ENCODE results near the gene ATP2A1. TPM values are rescaled to one million over a fixed set of nuclear protein-coding genes. Genes with fewer than 3 reads are reported as not detected.
A peak's percentile ranks its signal among the peaks of the same experiment; 100 is the strongest.

Gene ATP2A1
- polyA plus RNA-seq, 2 of the 4 experiments (the other 2 are of a cell fraction), result 0.96 to 5.2 TPM

- Histone ChIP-seq H3K4me2 (no peak overlapping the region), H3K4me1 (no peaks in the 10 kb centered on the region), H3K27ac (no peak overlapping the region), H3K9me3 (no peaks in the 10 kb centered on the region), H3K4me3 (no peak overlapping the region)
- no peak for FAIRE-seq
- 85% methylated on average over 4 of the region's 4 CpGs for WGBS (ENCODE audit: missing lambda C conversion rate)
- ATAC-seq, result no peak
- no peak for DNase-seq (ENCODE audit: low read depth in 1 of 2, low spot score in 1 of 2)
- TF ChIP-seq NFE2L2 (conservative IDR thresholded peaks at IDR 0.05; ENCODE audit: low read length) (no peak), REST (IDR thresholded peaks at IDR 0.05) (no peak), MAFK (IDR thresholded peaks at IDR 0.05; ENCODE audit: partially characterized antibody) (no peak), CHD4 (IDR thresholded peaks at IDR 0.05; ENCODE audit: borderline replicate concordance) (no peak)
- ChIA-PET CTCF (interaction anchor here (1.2 to 13.3 kb wide), 3 partner anchors 9 to 121 kb away, joined by 3 to 92 read pairs (median 6); no protein-coding TSS in a partner anchor), POLR2A (no interaction called here)
Observed at GRCh38 chr16:28935346-28935745, 57.1 kb downstream of the ATP2A1 start.

GRCh38 chr16:28935924-28936783, 57.9 kb downstream of the ATP2A1 start:
- POLR2A ChIA-PET, result no interaction called here

GRCh38 chr16:28936784-28937155, 58.5 kb downstream of the ATP2A1 start:
- WGBS (ENCODE audit: missing lambda C conversion rate), result 87% methylated on average over 23 of the region's 26 CpGs
- no peak overlapping the region for H3K27ac ChIP-seq
- DNase-seq (ENCODE audit: low read depth in 1 of 2, low spot score in 1 of 2) (no peak), ATAC-seq (no peak), FAIRE-seq (no peak)
- TF ChIP-seq KDM1A (IDR thresholded peaks at IDR 0.05; ENCODE audit: low read depth), result no peak
- no peak for TF ChIP-seq ESRRA (IDR thresholded peaks at IDR 0.05; ENCODE audit: borderline replicate concordance, low read length)
- no peak for TF ChIP-seq MAZ (IDR thresholded peaks at IDR 0.05; ENCODE audit: borderline replicate concordance, low read depth, low read length)
- TF ChIP-seq BCL3 (IDR thresholded peaks at IDR 0.05), result no peak
- H3K9me3 ChIP-seq, result no peaks in the 10 kb centered on the region
- ChIA-PET POLR2A (no interaction called here), CTCF (interaction anchor here (2.4 to 13.3 kb wide), 2 partner anchors 8 to 37 kb away, joined by 6 to 92 read pairs; no protein-coding TSS in a partner anchor)
- no peak overlapping the region for H3K4me3 ChIP-seq
- H3K4me2 ChIP-seq, result 0 out of 3 replicates have a peak overlapping the region, but pooled peaks have one; percentile 13
- H3K4me1 ChIP-seq, result no peaks in the 10 kb centered on the region

More at GRCh38 chr16:28935924-28936783, 57.9 kb downstream of the ATP2A1 start:
- Histone ChIP-seq H3K9me3 (no peaks in the 10 kb centered on the region), H3K4me1 (no peaks in the 10 kb centered on the region), H3K27ac (no peak overlapping the region), H3K4me3 (no peak overlapping the region), H3K4me2 (0 out of 3 replicates have a peak overlapping the region, but pooled peaks have one; percentile 13)
- ATAC-seq (peak; percentile 64 to 94), FAIRE-seq (no peak), DNase-seq (ENCODE audit: low read depth in 1 of 2, low spot score in 1 of 2) (peak; percentile 68 to 81)
- TF ChIP-seq E2F6 (IDR thresholded peaks at IDR 0.05; ENCODE audit: borderline replicate concordance, low read depth), result 0 out of 2 replicates have a peak, but pooled peaks have one; percentile 15
- no peak for TF ChIP-seq ZSCAN20 (CRISPR knock-in tag; IDR thresholded peaks at IDR 0.05)
- CTCF ChIA-PET, result interaction anchor here (2.4 to 13.3 kb wide), 2 partner anchors 8 to 38 kb away, joined by 6 to 92 read pairs; no protein-coding TSS in a partner anchor
- 59% methylated on average over 28 of the region's 36 CpGs for WGBS (ENCODE audit: missing lambda C conversion rate)
